CD14-positive monocyte (primary cell): ENCODE measurements around the gene IL3. TPM values are rescaled to one million over a fixed set of nuclear protein-coding genes. Genes with fewer than 3 reads are reported as not detected.

Source experiments
- DNase-seq, 3 donors: peaks; one replicate each; pipeline ENCODE4 v3.0.0-alpha.2; 2011 to 2022
- H2AFZ ChIP-seq: 2 replicates; pipeline ENCODE4 v1.6.0; 2012; ENCODE audit warnings: mild to moderate bottlenecking, low read depth, low read length, inconsistent platforms; ENCODE audit not compliant: insufficient read depth, poor library complexity, severe bottlenecking
- H3K27ac ChIP-seq, 2 donors: 1 replicate in 1 of 2; 2 replicates in 1 of 2; pipeline ENCODE4 v1.5.1; 2012 to 2013; ENCODE audit warnings: low read length in 2 of 2, control low read depth in 1 of 2, inconsistent platforms in 1 of 2, low read depth in 1 of 2, mild to moderate bottlenecking in 1 of 2
- H3K27me3 ChIP-seq, 2 donors: one replicate each; pipeline versions ENCODE4 v1.6.0 to v1.6.1; 2011 to 2013; ENCODE audit warnings: low read length in 2 of 2; ENCODE audit not compliant: control insufficient read depth in 2 of 2, insufficient read depth in 2 of 2
- H3K36me3 ChIP-seq, 2 donors: replicated peaks in 1 of 2; 1 replicate in 1 of 2; 2 replicates in 1 of 2; pipeline versions ENCODE4 v1.5.1 to v1.6.1; 2012 to 2013; ENCODE audit warnings: low read length in 2 of 2, control low read depth in 1 of 2, inconsistent platforms in 1 of 2, mild to moderate bottlenecking in 1 of 2; ENCODE audit not compliant: insufficient read depth in 2 of 2, control insufficient read depth in 1 of 2
- H3K4me1 ChIP-seq, 2 donors: 1 replicate in 1 of 2; 2 replicates in 1 of 2; pipeline versions ENCODE4 v1.5.1 to v1.6.1; 2012 to 2013; ENCODE audit warnings: low read length in 2 of 2, control low read depth in 1 of 2, inconsistent platforms in 1 of 2, mild to moderate bottlenecking in 1 of 2, moderate library complexity in 1 of 2; ENCODE audit not compliant: insufficient read depth in 2 of 2, control insufficient read depth in 1 of 2
- H3K4me2 ChIP-seq: replicated peaks from 2 replicates; pipeline ENCODE3; 2012; ENCODE audit warnings: low read length, moderate library complexity, mild to moderate bottlenecking; ENCODE audit not compliant: poor library complexity, severe bottlenecking; ENCODE audit errors: extremely low read depth
- H3K4me3 ChIP-seq, 3 experiments: fragments of 200-600 bp in 1 of 3; sonication (generic) in 1 of 3; replicated peaks in 1 of 3; 1 replicate in 2 of 3; 2 replicates in 1 of 3; pipeline ENCODE4 v1.5.1; 2011 to 2013; ENCODE audit warnings: low read length in 3 of 3, mild to moderate bottlenecking in 3 of 3, control low read depth in 2 of 3, low read depth in 2 of 3, inconsistent platforms in 1 of 3, moderate library complexity in 1 of 3
- H3K79me2 ChIP-seq: 2 replicates; pipeline ENCODE4 v1.6.0; 2012; ENCODE audit warnings: mild to moderate bottlenecking, control low read depth, inconsistent platforms, low read length, moderate library complexity; ENCODE audit not compliant: insufficient read depth
- H3K9ac ChIP-seq: 2 replicates; pipeline ENCODE4 v1.6.0; 2017; ENCODE audit warnings: low read length, mild to moderate bottlenecking; ENCODE audit not compliant: insufficient read depth, poor library complexity, severe bottlenecking
- H3K9me3 ChIP-seq, 2 donors: replicated peaks in 1 of 2; 1 replicate in 1 of 2; 2 replicates in 1 of 2; pipeline versions ENCODE4 v1.5.1 to v1.6.1; 2012 to 2013; ENCODE audit warnings: low read length in 2 of 2, control low read depth in 1 of 2; ENCODE audit not compliant: control insufficient read depth in 1 of 2, insufficient read depth in 1 of 2
- H4K20me1 ChIP-seq: 2 replicates; pipeline ENCODE4 v1.6.0; 2012; ENCODE audit warnings: mild to moderate bottlenecking, low read length, control low read depth, moderate library complexity; ENCODE audit not compliant: insufficient read depth
- H3K27ac Mint-ChIP-seq, 7 donors: one replicate each; pipeline ENCODE4 v1.8.0; 2020; ENCODE audit warnings: mild to moderate bottlenecking in 7 of 7, mixed read lengths in 7 of 7, moderate library complexity in 6 of 7, inconsistent platforms in 2 of 7
- H3K27me3 Mint-ChIP-seq, 3 donors: one replicate each; pipeline ENCODE4 v1.8.0; 2021 to 2022; ENCODE audit warnings: low read depth in 3 of 3, mild to moderate bottlenecking in 3 of 3, mixed read lengths in 3 of 3, moderate library complexity in 3 of 3, inconsistent platforms in 1 of 3
- H3K36me3 Mint-ChIP-seq, 2 donors: one replicate each; pipeline ENCODE4 v1.8.0; 2020; ENCODE audit warnings: mixed read lengths in 2 of 2, inconsistent platforms in 1 of 2, mild to moderate bottlenecking in 1 of 2
- H3K4me1 Mint-ChIP-seq: one replicate; pipeline ENCODE4 v1.8.0; 2020; ENCODE audit warnings: mild to moderate bottlenecking, mixed read lengths
- H3K4me3 Mint-ChIP-seq, 2 donors: one replicate each; pipeline ENCODE4 v1.8.0; 2020; ENCODE audit warnings: mild to moderate bottlenecking in 2 of 2, mixed read lengths in 2 of 2, moderate library complexity in 1 of 2
- H3K9me3 Mint-ChIP-seq, 7 donors: one replicate each; pipeline ENCODE4 v1.8.0; 2020 to 2022; ENCODE audit warnings: mixed read lengths in 7 of 7, mild to moderate bottlenecking in 6 of 7, moderate library complexity in 6 of 7, inconsistent platforms in 2 of 7
- WGBS: methylation state at CpG from one replicate; pipeline ENCODE4 v1.1.5; 2013; ENCODE audit warnings: missing lambda C conversion rate; ENCODE audit not compliant: insufficient coverage; 5-methylcytosine and 5-hydroxymethylcytosine counted together
- intact Hi-C, 2 donors: fragments of 100-400 bp; cut with micrococcal nuclease; formaldehyde crosslinking; loops; one replicate each; pipeline versions ENCODE4 v1.15.0 to v1.15.1; 2023
- polyA plus RNA-seq, 3 donors: library from polyadenylated mRNA; depleted of rRNA in 1 of 3; unstranded in 2 of 3; stranded (reverse) in 1 of 3; fragments of 300-500 nt in 2 of 3; fragments of >200 nt in 1 of 3; fragmentation: Illumina TruSeq in 2 of 3; gene quantifications; 1 replicate in 2 of 3; 2 replicates in 1 of 3; pipeline ENCODE4 v1.2.3, GENCODE V29; 2012 to 2021
- TF ChIP-seq, protein P1 (sequence below): fragments of 200-600 bp; IDR thresholded peaks from one replicate; pipeline ENCODE4 v1.8.0; 2022; ENCODE audit warnings: antibody characterized with exemption, mild to moderate bottlenecking

Gene IL3
- polyA plus RNA-seq, 3 donors, result not detected

DNA sequence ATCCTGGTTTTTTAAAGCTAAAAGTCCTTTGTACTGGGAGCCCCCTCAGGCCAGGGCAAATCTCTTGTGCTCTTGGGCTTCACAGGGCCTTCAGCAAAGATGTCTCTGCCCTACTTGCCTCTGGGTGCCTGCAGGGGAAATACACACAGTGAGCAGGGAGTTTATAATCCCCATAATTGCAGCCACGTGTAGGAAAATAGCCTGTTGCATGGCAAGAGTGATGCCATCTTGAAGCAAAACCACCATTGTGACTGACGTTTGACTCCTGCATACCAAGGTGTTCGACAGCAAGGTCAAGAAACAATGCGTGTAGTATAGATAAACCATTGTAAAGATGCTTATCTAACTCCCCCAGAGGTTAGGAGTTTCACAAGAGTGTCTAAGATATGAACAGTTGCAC lies 11.4 kb upstream of the IL3 start:
- Mint-ChIP-seq H3K27ac (no peak overlapping the region), H3K9me3 (no peaks in the 10 kb centered on the region), H3K4me1 (peaks cover 16% of the 10 kb centered on the region), H3K36me3 (no peaks in the 10 kb centered on the region), H3K4me3 (no peak overlapping the region), H3K27me3 (peaks cover 7 to 28% (median 21%) of the 10 kb centered on the region in 3 donors)
- Histone ChIP-seq H3K27me3 (peaks cover 0 to 2% of the 10 kb centered on the region in 2 donors), H2AFZ (no peak overlapping the region), H3K9ac (no peak overlapping the region), H3K9me3 (no peaks in the 10 kb centered on the region), H3K4me3 (no peak overlapping the region), H3K27ac (no peak overlapping the region), H3K4me1 (peaks cover 5 to 11% of the 10 kb centered on the region in 2 donors), H3K36me3 (no peaks in the 10 kb centered on the region), H4K20me1 (no peaks in the 10 kb centered on the region), H3K79me2 (no peaks in the 10 kb centered on the region), H3K4me2 (no peak overlapping the region)
- 72% methylated on average over 2 of the region's 4 CpGs for WGBS
- intact Hi-C loops, result no loop called here
- DNase-seq, result no peak
- TF ChIP-seq, protein P1, sequence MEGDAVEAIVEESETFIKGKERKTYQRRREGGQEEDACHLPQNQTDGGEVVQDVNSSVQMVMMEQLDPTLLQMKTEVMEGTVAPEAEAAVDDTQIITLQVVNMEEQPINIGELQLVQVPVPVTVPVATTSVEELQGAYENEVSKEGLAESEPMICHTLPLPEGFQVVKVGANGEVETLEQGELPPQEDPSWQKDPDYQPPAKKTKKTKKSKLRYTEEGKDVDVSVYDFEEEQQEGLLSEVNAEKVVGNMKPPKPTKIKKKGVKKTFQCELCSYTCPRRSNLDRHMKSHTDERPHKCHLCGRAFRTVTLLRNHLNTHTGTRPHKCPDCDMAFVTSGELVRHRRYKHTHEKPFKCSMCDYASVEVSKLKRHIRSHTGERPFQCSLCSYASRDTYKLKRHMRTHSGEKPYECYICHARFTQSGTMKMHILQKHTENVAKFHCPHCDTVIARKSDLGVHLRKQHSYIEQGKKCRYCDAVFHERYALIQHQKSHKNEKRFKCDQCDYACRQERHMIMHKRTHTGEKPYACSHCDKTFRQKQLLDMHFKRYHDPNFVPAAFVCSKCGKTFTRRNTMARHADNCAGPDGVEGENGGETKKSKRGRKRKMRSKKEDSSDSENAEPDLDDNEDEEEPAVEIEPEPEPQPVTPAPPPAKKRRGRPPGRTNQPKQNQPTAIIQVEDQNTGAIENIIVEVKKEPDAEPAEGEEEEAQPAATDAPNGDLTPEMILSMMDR, result no peak

DNA sequence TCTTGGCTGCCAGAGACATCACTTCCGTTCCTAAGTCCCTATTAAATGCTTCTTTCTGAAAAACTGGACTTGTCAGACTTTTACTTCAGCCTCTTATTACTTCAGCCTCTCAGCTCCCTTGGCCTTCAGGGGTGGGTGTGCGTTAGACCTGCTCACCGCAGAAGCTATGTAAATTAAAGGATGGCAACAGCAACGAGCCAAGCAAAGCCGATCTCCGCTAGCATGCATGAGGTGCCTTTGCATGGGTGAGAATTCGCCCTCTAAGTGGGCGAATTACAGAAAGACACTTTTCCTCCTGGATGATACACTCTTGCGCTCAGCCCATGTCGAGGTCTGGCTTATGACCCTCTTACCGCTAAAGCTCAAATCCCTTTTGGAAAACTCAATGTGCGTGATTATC lies 10.9 kb upstream of the IL3 start:
- intact Hi-C loops, result no loop called here
- TF ChIP-seq, protein P1, result no peak
- peaks cover 0 to 2% of the 10 kb centered on the region in 2 donors for H3K27me3 ChIP-seq
- H3K4me3 ChIP-seq, result no peak overlapping the region
- no peak for DNase-seq
- H3K27me3 Mint-ChIP-seq, result peaks cover 9 to 29% (median 20%) of the 10 kb centered on the region in 3 donors
- no peak overlapping the region for H3K27ac Mint-ChIP-seq
- peaks cover 12% of the 10 kb centered on the region for H3K4me1 Mint-ChIP-seq
- no peak overlapping the region for H3K9ac ChIP-seq
- H2AFZ ChIP-seq, result no peak overlapping the region
- H3K9me3 Mint-ChIP-seq, result no peaks in the 10 kb centered on the region
- H3K4me3 Mint-ChIP-seq, result peak overlapping the region in 1 of 2 donors; percentile 3
- 92% methylated on average over 10 of the region's 12 CpGs for WGBS
- no peaks in the 10 kb centered on the region for H3K36me3 ChIP-seq
- no peaks in the 10 kb centered on the region for H3K79me2 ChIP-seq
- H3K4me1 ChIP-seq, result peaks cover 0 to 8% of the 10 kb centered on the region in 2 donors
- H3K27ac ChIP-seq, result no peak overlapping the region
- H4K20me1 ChIP-seq, result no peaks in the 10 kb centered on the region
- H3K4me2 ChIP-seq, result no peak overlapping the region
- H3K36me3 Mint-ChIP-seq, result no peaks in the 10 kb centered on the region
- no peaks in the 10 kb centered on the region for H3K9me3 ChIP-seq
